Smooth muscle cell (in vitro differentiated cells): ENCODE data around the gene GPRIN3. TPM values are rescaled to one million over a fixed set of nuclear protein-coding genes. Genes with fewer than 3 reads are reported as not detected.
"Not testable (repeated sequence)": the region's sequence is repeated elsewhere in the genome, so short reads cannot be mapped to it uniquely, and the experiment has no call there.

ENCODE experiments used
- DNase-seq: peaks from one replicate; lab custom pipeline; 2025; ENCODE audit not compliant: unreplicated experiment; lab: John Stamatoyannopoulos, UW
- H2AFZ ChIP-seq: fragments of 200-600 bp; sonication (generic); 2 replicates; pipeline ENCODE4 v1.6.0; 2016; ENCODE audit warnings: antibody characterized with exemption, low read depth, mild to moderate bottlenecking
- H3F3A ChIP-seq: fragments of 200-600 bp; sonication (generic); 2 replicates; pipeline ENCODE4 v1.6.0; 2017; ENCODE audit warnings: antibody characterized with exemption, low read depth
- H3K27ac ChIP-seq: fragments of 200-600 bp; sonication (generic); 2 replicates; pipeline ENCODE4 v1.5.1; 2016; ENCODE audit warnings: low read depth, mild to moderate bottlenecking
- H3K27me3 ChIP-seq: fragments of 200-600 bp; sonication (generic); 2 replicates; pipeline ENCODE4 v1.6.1; 2016; ENCODE audit warnings: low read depth, mild to moderate bottlenecking
- H3K36me3 ChIP-seq: fragments of 200-600 bp; sonication (generic); 2 replicates; pipeline ENCODE4 v1.5.1; 2016; ENCODE audit warnings: low read depth
- H3K4me1 ChIP-seq: fragments of 200-600 bp; sonication (generic); 2 replicates; pipeline ENCODE4 v1.5.1; 2016; ENCODE audit warnings: low read depth
- H3K4me2 ChIP-seq: fragments of 200-600 bp; sonication (generic); 2 replicates; pipeline ENCODE4 v1.6.0; 2016; ENCODE audit warnings: mild to moderate bottlenecking
- H3K4me3 ChIP-seq: fragments of 200-600 bp; sonication (generic); 2 replicates; pipeline ENCODE4 v1.5.1; 2016; ENCODE audit warnings: mild to moderate bottlenecking
- H3K79me2 ChIP-seq: fragments of 200-600 bp; sonication (generic); 2 replicates; pipeline ENCODE4 v1.6.0; 2016; ENCODE audit warnings: low read depth, mild to moderate bottlenecking
- H3K9ac ChIP-seq: fragments of 200-600 bp; sonication (generic); 2 replicates; pipeline ENCODE4 v1.6.0; 2016; ENCODE audit warnings: low read depth
- H3K9me3 ChIP-seq: fragments of 200-600 bp; sonication (generic); replicated peaks from 2 replicates; pipeline ENCODE4 v1.5.1; 2016; ENCODE audit warnings: low read depth
- H4K20me1 ChIP-seq: fragments of 200-600 bp; sonication (generic); 2 replicates; pipeline ENCODE4 v1.6.0; 2016; ENCODE audit warnings: low read depth
- CTCF ChIP-seq: fragments of 200-600 bp; sonication (generic); IDR thresholded peaks from 2 replicates; pipeline ENCODE4 v1.5.1; 2017; ENCODE audit warnings: borderline replicate concordance, mild to moderate bottlenecking, antibody characterized with exemption; ENCODE audit not compliant: insufficient read depth, poor library complexity, severe bottlenecking
- WGBS: methylation state at CpG from one replicate; pipeline ENCODE4 v1.1.7; 2016; ENCODE audit warnings: low lambda C conversion rate; 5-methylcytosine and 5-hydroxymethylcytosine counted together
- polyA plus RNA-seq: library from polyadenylated mRNA; unstranded; fragments of >200 nt; fragmentation: Nextera tagmentation; extraction: Ambion mirVana; gene quantifications from 2 replicates; pipeline ENCODE4 v1.2.1, GENCODE V29; 2016
- total RNA-seq: library from RNA; depleted of rRNA; stranded (reverse); fragments of >200 nt; gene quantifications from 2 replicates; pipeline ENCODE4 v1.2.3, GENCODE V29; 2014

The GPRIN3 gene
- total and polyA plus RNA-seq, 2 experiments from 2014 or later: 0.47 to 1.8 TPM

DNA sequence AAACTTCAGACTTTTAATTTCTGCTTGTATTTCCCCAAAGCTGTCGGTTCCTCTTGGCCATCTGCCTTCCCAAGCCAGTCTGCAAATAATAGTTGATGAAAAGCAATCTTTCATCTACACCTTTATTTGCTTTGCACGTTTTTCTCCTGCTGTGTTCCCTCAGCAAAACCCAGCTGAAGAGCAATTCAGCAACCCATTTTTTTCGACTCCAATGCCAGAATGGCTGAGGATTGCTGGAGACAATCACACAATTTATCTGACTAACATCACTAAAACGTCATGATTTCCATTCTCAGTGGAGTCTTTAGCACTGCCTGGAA lies 94.3 kb downstream of the GPRIN3 start:
- Histone ChIP-seq H3K4me1 (no peaks in the 10 kb centered on the region), H3K27ac (no peak overlapping the region), H3K9me3 (no peaks in the 10 kb centered on the region), H3K4me2 (no peak overlapping the region), H4K20me1 (no peaks in the 10 kb centered on the region), H3K9ac (no peak overlapping the region), H2AFZ (no peak overlapping the region), H3K36me3 (no peaks in the 10 kb centered on the region), H3K79me2 (no peaks in the 10 kb centered on the region), H3K27me3 (no peaks in the 10 kb centered on the region), H3F3A (no peaks in the 10 kb centered on the region), H3K4me3 (no peak overlapping the region)
- DNase-seq: no peak
- WGBS: 77% methylated on average over 4 of the region's 4 CpGs
- TF ChIP-seq CTCF: no peak

DNA sequence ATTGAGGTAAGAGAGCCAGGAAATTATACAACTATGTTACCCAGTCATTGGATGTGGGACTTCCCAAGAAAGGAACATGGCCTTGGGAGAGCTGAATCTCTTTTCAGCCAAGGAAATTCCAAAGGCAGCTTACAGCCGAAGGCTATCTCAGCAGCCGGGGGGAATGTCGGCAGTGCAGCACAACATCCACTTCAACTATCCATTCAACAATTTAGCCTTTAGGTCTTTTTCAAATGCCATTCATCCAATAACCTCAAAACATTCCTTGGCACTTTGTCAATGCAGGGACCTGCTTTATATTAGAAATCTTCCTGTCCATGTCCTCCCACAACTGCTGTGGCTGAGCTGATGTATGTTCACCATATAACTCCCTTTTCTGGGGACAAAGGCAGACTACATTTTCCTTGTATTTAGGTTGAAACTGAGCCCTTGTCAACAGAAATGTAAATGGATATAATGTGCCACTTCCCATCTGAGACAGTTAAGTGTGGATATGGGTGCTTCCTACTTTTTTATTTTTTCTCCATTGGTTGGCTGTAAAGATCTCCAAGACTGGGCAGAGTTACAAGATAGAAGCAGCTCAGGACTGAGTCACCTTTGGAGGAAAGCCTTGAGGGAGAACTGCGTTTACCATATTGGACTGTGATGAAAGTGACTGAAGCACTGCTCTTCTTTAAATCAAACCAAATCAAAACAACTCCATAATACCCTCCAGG lies 94.8 kb downstream of the GPRIN3 start:
- Histone ChIP-seq H4K20me1 (no peaks in the 10 kb centered on the region), H3K27ac (no peak overlapping the region), H3F3A (no peaks in the 10 kb centered on the region), H3K9ac (no peak overlapping the region), H2AFZ (no peak overlapping the region), H3K27me3 (no peaks in the 10 kb centered on the region), H3K4me1 (no peaks in the 10 kb centered on the region), H3K4me2 (no peak overlapping the region), H3K9me3 (no peaks in the 10 kb centered on the region), H3K4me3 (no peak overlapping the region), H3K79me2 (no peaks in the 10 kb centered on the region), H3K36me3 (no peaks in the 10 kb centered on the region)
- no peak for TF ChIP-seq CTCF
- WGBS: 81% methylated on average over 4 of the region's 4 CpGs
- DNase-seq: no peak

DNA sequence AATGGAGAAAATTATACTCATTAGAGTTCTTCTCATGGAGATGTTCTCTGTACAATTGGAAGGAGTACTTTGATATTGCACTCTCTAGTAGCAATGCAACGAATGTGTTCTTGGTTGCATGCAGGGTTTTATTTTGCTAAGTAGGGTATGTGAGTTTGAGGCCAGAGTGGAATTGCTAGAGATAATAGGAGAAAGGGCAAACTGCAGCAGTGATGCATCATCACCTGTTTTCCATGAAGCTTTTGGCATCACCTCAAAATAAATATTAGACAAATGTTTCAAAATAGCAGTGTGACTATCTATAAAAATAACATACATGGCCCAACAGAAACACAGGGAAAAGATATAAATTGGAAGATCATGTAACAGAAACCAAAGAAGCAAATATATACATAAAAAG lies 103.0 kb downstream of the GPRIN3 start:
- Histone ChIP-seq H2AFZ (no peak overlapping the region), H3K27me3 (no peaks in the 10 kb centered on the region), H3F3A (no peaks in the 10 kb centered on the region), H3K4me3 (no peak overlapping the region), H3K79me2 (no peaks in the 10 kb centered on the region), H3K4me2 (no peak overlapping the region), H4K20me1 (no peaks in the 10 kb centered on the region), H3K4me1 (no peaks in the 10 kb centered on the region), H3K9me3 (no peaks in the 10 kb centered on the region), H3K9ac (no peak overlapping the region), H3K27ac (no peak overlapping the region), H3K36me3 (no peaks in the 10 kb centered on the region)
- 83% methylated on average over 1 of the region's 1 CpG for WGBS
- DNase-seq: no peak
- TF ChIP-seq CTCF: no peak

- 95% methylated on average over 3 of the region's 3 CpGs for WGBS
- DNase-seq: no peak
These were observed 103.7 kb downstream of the GPRIN3 start for GRCh38 chr4:89203902-89204301.

GRCh38 chr4:89199394-89199793 lies 108.2 kb downstream of the GPRIN3 start:
- not testable (repeated sequence) for H3K27ac ChIP-seq, H3K79me2 ChIP-seq, H3K4me2 ChIP-seq, H3K9me3 ChIP-seq, DNase-seq, H3K36me3 ChIP-seq, H3K9ac ChIP-seq, H3F3A ChIP-seq, H4K20me1 ChIP-seq, H3K4me1 ChIP-seq, H3K27me3 ChIP-seq, H3K4me3 ChIP-seq, H2AFZ ChIP-seq
- WGBS: 95% methylated on average over 1 of the region's 1 CpG

More at GRCh38 chr4:89203902-89204301, 103.7 kb downstream of the GPRIN3 start:
- Histone ChIP-seq H4K20me1 (no peaks in the 10 kb centered on the region), H3K9me3 (no peaks in the 10 kb centered on the region), H3F3A (no peaks in the 10 kb centered on the region), H2AFZ (no peak overlapping the region), H3K27ac (no peak overlapping the region), H3K4me3 (no peak overlapping the region), H3K27me3 (no peaks in the 10 kb centered on the region), H3K9ac (no peak overlapping the region), H3K4me2 (no peak overlapping the region), H3K79me2 (no peaks in the 10 kb centered on the region), H3K36me3 (no peaks in the 10 kb centered on the region), H3K4me1 (no peaks in the 10 kb centered on the region)
- TF ChIP-seq CTCF: no peak
